Nephron (organoid): ENCODE measurements around the gene DDX42.

Source experiments
- H3K27ac Mint-ChIP-seq, 3 experiments: 2 replicates each; pipeline ENCODE4 v1.8.0; 2020; ENCODE audit warnings: mixed read lengths in 3 of 3, mild to moderate bottlenecking in 2 of 3, moderate library complexity in 1 of 3
- H3K27me3 Mint-ChIP-seq: 2 replicates; pipeline ENCODE4 v1.8.0; 2021; ENCODE audit warnings: low read depth, mild to moderate bottlenecking, moderate library complexity, mixed read lengths
- H3K36me3 Mint-ChIP-seq: 2 replicates; pipeline ENCODE4 v1.8.0; 2020; ENCODE audit warnings: low read depth, mixed read lengths
- H3K4me1 Mint-ChIP-seq: 2 replicates; pipeline ENCODE4 v1.8.0; 2020; ENCODE audit warnings: mixed read lengths
- H3K4me3 Mint-ChIP-seq, 3 experiments: 2 replicates each; pipeline ENCODE4 v1.8.0; 2020; ENCODE audit warnings: mild to moderate bottlenecking in 3 of 3, mixed read lengths in 3 of 3, moderate library complexity in 2 of 3
- H3K9me3 Mint-ChIP-seq: 2 replicates; pipeline ENCODE4 v1.8.0; 2020; ENCODE audit warnings: mixed read lengths
- TF ChIP-seq, protein P1 (sequence below), 3 experiments: fragments of 200-600 bp; sonication (generic); IDR thresholded peaks; one replicate each; pipeline ENCODE4 v1.5.0; 2021; ENCODE audit warnings: antibody characterized with exemption in 3 of 3; ENCODE audit not compliant: unreplicated experiment in 3 of 3

DDX42 gene

DNA sequence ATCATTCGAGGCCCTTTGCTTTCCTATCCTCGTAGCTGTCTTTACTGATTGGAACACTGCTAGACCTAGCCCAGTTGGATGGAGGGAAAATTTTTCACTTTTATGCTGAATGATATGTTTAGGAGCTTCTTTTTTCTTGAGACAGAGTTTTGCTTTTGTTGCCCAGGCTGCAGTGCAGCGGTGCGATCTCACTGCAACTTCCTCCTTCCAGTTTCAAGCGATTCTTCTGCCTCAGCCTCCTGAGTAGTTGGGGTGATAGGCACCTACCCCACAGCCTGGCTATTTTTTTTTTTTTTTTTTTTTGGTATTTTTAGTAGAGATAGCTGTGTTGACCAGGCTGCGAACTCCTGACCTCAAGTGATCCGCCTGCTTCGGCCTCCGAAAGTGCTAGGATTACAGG, 36.0 kb downstream of the DDX42 start:
- H3K9me3 Mint-ChIP-seq, result no peaks in the 10 kb centered on the region
- no peak overlapping the region for H3K4me3 Mint-ChIP-seq
- H3K27ac Mint-ChIP-seq, result no peak overlapping the region
- H3K36me3 Mint-ChIP-seq, result peaks cover 84% of the 10 kb centered on the region
- no peaks in the 10 kb centered on the region for H3K4me1 Mint-ChIP-seq
- no peaks in the 10 kb centered on the region for H3K27me3 Mint-ChIP-seq
- TF ChIP-seq, protein P1, sequence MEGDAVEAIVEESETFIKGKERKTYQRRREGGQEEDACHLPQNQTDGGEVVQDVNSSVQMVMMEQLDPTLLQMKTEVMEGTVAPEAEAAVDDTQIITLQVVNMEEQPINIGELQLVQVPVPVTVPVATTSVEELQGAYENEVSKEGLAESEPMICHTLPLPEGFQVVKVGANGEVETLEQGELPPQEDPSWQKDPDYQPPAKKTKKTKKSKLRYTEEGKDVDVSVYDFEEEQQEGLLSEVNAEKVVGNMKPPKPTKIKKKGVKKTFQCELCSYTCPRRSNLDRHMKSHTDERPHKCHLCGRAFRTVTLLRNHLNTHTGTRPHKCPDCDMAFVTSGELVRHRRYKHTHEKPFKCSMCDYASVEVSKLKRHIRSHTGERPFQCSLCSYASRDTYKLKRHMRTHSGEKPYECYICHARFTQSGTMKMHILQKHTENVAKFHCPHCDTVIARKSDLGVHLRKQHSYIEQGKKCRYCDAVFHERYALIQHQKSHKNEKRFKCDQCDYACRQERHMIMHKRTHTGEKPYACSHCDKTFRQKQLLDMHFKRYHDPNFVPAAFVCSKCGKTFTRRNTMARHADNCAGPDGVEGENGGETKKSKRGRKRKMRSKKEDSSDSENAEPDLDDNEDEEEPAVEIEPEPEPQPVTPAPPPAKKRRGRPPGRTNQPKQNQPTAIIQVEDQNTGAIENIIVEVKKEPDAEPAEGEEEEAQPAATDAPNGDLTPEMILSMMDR (IDR thresholded peaks at IDR 0.05; ENCODE audit: unreplicated experiment in 3 of 3), result no peak

DNA sequence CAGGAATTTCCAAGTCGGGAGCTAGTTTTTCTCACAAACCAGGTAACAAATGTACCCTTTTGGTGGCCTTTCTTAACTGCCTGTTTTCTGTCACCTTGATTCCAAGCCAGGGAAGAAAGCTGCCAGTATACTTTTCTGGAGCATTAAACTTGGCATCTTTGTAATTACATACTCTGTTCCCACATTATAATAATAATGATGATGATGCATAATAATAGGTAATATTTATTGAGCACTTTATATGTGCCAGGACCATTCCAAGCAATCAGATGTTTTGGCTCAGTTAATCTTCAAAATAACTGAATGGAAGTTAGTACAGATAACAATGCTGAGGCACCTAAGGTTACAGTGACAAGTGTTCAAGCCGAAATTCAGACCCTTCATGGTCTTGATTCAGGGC, 42.2 kb downstream of the DDX42 start:
- H3K27ac Mint-ChIP-seq, result no peak overlapping the region
- peaks cover 91% of the 10 kb centered on the region for H3K36me3 Mint-ChIP-seq
- no peaks in the 10 kb centered on the region for H3K4me1 Mint-ChIP-seq
- no peak overlapping the region for H3K4me3 Mint-ChIP-seq
- H3K27me3 Mint-ChIP-seq, result no peaks in the 10 kb centered on the region
- TF ChIP-seq, protein P1 (IDR thresholded peaks at IDR 0.05; ENCODE audit: unreplicated experiment in 3 of 3), result no peak
- H3K9me3 Mint-ChIP-seq, result no peaks in the 10 kb centered on the region

DNA sequence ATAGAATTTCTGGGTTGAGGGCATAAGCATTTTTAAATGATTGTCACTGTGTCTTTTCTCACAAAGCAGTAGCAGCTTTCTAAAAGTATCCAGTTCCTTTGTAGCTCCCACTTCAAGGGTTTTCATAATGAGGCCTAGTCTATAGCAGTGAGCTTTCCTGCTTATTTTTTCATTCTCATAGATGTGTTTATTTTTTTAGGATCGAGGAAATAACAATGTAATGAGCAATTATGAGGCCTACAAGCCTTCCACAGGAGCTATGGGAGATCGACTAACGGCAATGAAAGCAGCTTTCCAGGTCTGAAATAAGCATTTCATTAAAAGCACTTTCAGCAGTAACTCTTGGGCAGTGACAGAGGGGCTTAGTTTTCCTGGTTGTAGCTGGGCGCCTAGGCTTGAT, 42.7 kb downstream of the DDX42 start:
- H3K4me1 Mint-ChIP-seq, result peaks cover under 1% of the 10 kb centered on the region
- H3K9me3 Mint-ChIP-seq, result no peaks in the 10 kb centered on the region
- H3K4me3 Mint-ChIP-seq, result no peak overlapping the region
- H3K27me3 Mint-ChIP-seq, result no peaks in the 10 kb centered on the region
- no peak overlapping the region for H3K27ac Mint-ChIP-seq
- H3K36me3 Mint-ChIP-seq, result peaks cover 91% of the 10 kb centered on the region
- TF ChIP-seq, protein P1 (IDR thresholded peaks at IDR 0.05; ENCODE audit: unreplicated experiment in 3 of 3), result no peak

DNA sequence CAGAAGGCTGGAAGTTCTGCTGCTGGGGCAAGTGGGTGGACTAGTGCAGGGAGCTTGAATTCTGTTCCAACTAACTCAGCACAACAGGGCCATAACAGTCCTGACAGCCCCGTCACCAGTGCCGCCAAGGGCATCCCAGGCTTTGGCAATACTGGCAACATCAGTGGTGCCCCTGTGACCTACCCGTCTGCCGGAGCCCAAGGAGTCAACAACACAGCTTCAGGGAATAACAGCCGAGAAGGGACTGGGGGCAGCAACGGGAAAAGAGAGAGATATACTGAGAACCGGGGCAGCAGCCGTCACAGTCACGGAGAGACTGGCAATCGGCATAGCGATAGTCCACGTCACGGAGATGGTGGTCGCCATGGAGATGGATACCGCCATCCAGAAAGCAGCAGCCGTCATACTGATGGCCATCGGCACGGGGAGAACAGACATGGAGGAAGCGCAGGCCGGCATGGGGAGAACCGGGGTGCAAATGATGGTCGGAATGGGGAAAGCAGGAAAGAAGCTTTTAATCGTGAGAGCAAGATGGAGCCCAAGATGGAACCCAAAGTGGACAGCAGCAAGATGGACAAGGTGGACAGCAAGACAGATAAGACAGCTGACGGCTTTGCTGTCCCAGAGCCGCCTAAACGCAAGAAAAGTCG, 43.9 kb downstream of the DDX42 start:
- H3K9me3 Mint-ChIP-seq, result no peaks in the 10 kb centered on the region
- H3K27ac Mint-ChIP-seq, result peak overlapping the region in 1 of 3 experiments; percentile 74
- H3K36me3 Mint-ChIP-seq, result peaks cover 92% of the 10 kb centered on the region
- H3K27me3 Mint-ChIP-seq, result no peaks in the 10 kb centered on the region
- H3K4me1 Mint-ChIP-seq, result peaks cover 6% of the 10 kb centered on the region
- H3K4me3 Mint-ChIP-seq, result no peak overlapping the region
- TF ChIP-seq, protein P1 (IDR thresholded peaks at IDR 0.05; ENCODE audit: unreplicated experiment in 3 of 3), result no peak

DNA sequence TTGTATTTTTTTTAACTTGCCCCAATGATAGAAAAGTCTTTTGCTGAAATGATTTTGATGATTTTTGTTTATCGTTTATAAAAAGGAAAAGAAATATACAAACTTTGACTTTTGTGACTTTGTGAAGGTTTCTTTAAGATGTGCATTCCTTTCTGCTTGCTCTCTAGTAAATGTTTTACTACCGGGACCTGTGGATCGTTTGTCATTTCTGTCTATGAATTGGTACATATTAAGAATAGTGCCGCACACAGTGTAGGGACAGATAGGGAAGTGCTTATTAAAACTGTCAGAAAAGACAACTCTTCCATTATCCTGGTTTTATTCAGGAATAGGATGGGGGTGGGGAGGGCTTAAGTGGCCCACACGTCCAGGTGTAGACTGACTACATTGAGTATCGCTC, 45.2 kb downstream of the DDX42 start:
- no peaks in the 10 kb centered on the region for H3K9me3 Mint-ChIP-seq
- H3K27ac Mint-ChIP-seq, result peak overlapping the region; percentile 1 to 74 (median 45)
- H3K36me3 Mint-ChIP-seq, result peaks cover 92% of the 10 kb centered on the region
- no peak overlapping the region for H3K4me3 Mint-ChIP-seq
- TF ChIP-seq, protein P1 (IDR thresholded peaks at IDR 0.05; ENCODE audit: unreplicated experiment in 3 of 3), result no peak
- H3K27me3 Mint-ChIP-seq, result no peaks in the 10 kb centered on the region
- H3K4me1 Mint-ChIP-seq, result peaks cover 6% of the 10 kb centered on the region
